Activated B cell treated with CpG ODN at 0.5 μM for 24 hours (primary cell): Measurements from ENCODE around the gene PLEKHA7. TPM values are rescaled to one million over a fixed set of nuclear protein-coding genes. Genes with fewer than 3 reads are reported as not detected.

Experiments used
- ATAC-seq: fragments of 200-7000 bp; cut with Tn5 transposase; one replicate; pipeline ENCODE4 v1.10.0; 2021; ENCODE audit warnings: low read depth, mild to moderate bottlenecking, moderate library complexity
- CTCF ChIA-PET: fragments of 350-600 bp; sonication (Branson Sonifier 250); formaldehyde crosslinking; loops from one replicate; lab custom pipeline; 2021; ENCODE audit warnings: antibody characterized with exemption; lab: Charles Lee
- POLR2A ChIA-PET: fragments of 350-600 bp; sonication (Branson Sonifier 250); formaldehyde crosslinking; loops from one replicate; lab custom pipeline; 2021; ENCODE audit warnings: antibody characterized with exemption; lab: Charles Lee
- DNase-seq: peaks from one replicate; pipeline ENCODE4 v3.0.0; 2022
- H3K27ac Mint-ChIP-seq: one replicate; pipeline ENCODE4 v1.8.0; 2020; ENCODE audit warnings: mixed read lengths
- H3K27me3 Mint-ChIP-seq: one replicate; pipeline ENCODE4 v1.8.0; 2021; ENCODE audit warnings: mixed read lengths
- H3K36me3 Mint-ChIP-seq: one replicate; pipeline ENCODE4 v1.8.0; 2021; ENCODE audit warnings: low read depth, mixed read lengths
- H3K4me1 Mint-ChIP-seq: one replicate; pipeline ENCODE4 v1.8.0; 2021; ENCODE audit warnings: mixed read lengths
- H3K4me3 Mint-ChIP-seq: one replicate; pipeline ENCODE4 v1.8.0; 2020; ENCODE audit warnings: mild to moderate bottlenecking, mixed read lengths
- H3K9me3 Mint-ChIP-seq: one replicate; pipeline ENCODE4 v1.8.0; 2020; ENCODE audit warnings: mixed read lengths
- intact Hi-C: fragments of 100-400 bp; cut with micrococcal nuclease; formaldehyde crosslinking; loops from one replicate; pipeline ENCODE4 v1.15.1; 2024
- total RNA-seq: library from RNA; stranded (reverse); gene quantifications from 2 replicates; pipeline ENCODE4 v1.2.3, GENCODE V29; 2022
- TF ChIP-seq, protein P1 (sequence below): fragments of 200-600 bp; IDR thresholded peaks from one replicate; pipeline ENCODE4 v1.8.0; 2022; ENCODE audit warnings: antibody characterized with exemption, mild to moderate bottlenecking

PLEKHA7 gene
- total RNA-seq, 1 donor from 2014 or later: 4.9 TPM

GRCh38 chr11:16942342-16942741 lies 71.9 kb downstream of the PLEKHA7 start:
- Mint-ChIP-seq H3K4me3 (no peak overlapping the region), H3K27me3 (no peaks in the 10 kb centered on the region), H3K9me3 (no peaks in the 10 kb centered on the region), H3K36me3 (no peaks in the 10 kb centered on the region), H3K4me1 (peaks cover 17% of the 10 kb centered on the region), H3K27ac (no peak overlapping the region)
- TF ChIP-seq, protein P1, sequence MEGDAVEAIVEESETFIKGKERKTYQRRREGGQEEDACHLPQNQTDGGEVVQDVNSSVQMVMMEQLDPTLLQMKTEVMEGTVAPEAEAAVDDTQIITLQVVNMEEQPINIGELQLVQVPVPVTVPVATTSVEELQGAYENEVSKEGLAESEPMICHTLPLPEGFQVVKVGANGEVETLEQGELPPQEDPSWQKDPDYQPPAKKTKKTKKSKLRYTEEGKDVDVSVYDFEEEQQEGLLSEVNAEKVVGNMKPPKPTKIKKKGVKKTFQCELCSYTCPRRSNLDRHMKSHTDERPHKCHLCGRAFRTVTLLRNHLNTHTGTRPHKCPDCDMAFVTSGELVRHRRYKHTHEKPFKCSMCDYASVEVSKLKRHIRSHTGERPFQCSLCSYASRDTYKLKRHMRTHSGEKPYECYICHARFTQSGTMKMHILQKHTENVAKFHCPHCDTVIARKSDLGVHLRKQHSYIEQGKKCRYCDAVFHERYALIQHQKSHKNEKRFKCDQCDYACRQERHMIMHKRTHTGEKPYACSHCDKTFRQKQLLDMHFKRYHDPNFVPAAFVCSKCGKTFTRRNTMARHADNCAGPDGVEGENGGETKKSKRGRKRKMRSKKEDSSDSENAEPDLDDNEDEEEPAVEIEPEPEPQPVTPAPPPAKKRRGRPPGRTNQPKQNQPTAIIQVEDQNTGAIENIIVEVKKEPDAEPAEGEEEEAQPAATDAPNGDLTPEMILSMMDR: no peak
- intact Hi-C loops: no loop called here
- no peak for DNase-seq
- ChIA-PET POLR2A (no interaction called here), CTCF (no interaction called here)
- no peak for ATAC-seq

GRCh38 chr11:16941935-16942334 lies 72.3 kb downstream of the PLEKHA7 start:
- Mint-ChIP-seq H3K36me3 (no peaks in the 10 kb centered on the region), H3K27me3 (no peaks in the 10 kb centered on the region), H3K4me3 (no peak overlapping the region), H3K9me3 (no peaks in the 10 kb centered on the region), H3K27ac (no peak overlapping the region), H3K4me1 (peaks cover 16% of the 10 kb centered on the region)
- intact Hi-C loops: no loop called here
- ChIA-PET CTCF (interaction anchor here (1.4 kb wide), 1 partner anchor 119 kb away, joined by 4 read pairs; no protein-coding TSS in a partner anchor), POLR2A (no interaction called here)
- ATAC-seq (no peak), DNase-seq (no peak)
- TF ChIP-seq, protein P1: no peak

DNA sequence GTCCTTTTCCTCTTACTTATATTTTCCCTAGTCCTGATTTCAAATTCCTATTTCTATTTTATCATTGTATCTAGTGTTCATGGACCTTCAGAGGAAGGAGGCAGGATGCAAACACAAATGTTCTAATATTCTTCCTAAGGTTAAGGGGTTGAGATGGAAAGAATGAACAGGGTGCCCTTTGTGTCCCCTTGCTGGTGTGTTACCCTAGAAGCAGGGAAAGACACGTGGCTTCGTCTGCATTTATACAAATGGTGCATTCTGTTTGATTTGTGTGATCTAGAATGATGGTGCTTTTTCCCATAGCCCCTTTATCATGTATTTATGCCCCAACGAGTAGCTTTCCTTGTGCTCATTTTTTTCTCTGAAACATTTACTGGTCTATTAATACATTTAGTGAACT lies 76.2 kb downstream of the PLEKHA7 start:
- Mint-ChIP-seq H3K27ac (no peak overlapping the region), H3K36me3 (no peaks in the 10 kb centered on the region), H3K4me1 (peaks cover 1% of the 10 kb centered on the region), H3K9me3 (no peaks in the 10 kb centered on the region), H3K27me3 (no peaks in the 10 kb centered on the region), H3K4me3 (no peak overlapping the region)
- no peak for ATAC-seq
- no peak for DNase-seq
- POLR2A ChIA-PET: no interaction called here
- intact Hi-C loops: no loop called here
- TF ChIP-seq, protein P1: no peak
- CTCF ChIA-PET: interaction anchor here (0.9 to 2.2 kb wide), 3 partner anchors 8 to 154 kb away, joined by 3 to 18 read pairs (median 4); no protein-coding TSS in a partner anchor

DNA sequence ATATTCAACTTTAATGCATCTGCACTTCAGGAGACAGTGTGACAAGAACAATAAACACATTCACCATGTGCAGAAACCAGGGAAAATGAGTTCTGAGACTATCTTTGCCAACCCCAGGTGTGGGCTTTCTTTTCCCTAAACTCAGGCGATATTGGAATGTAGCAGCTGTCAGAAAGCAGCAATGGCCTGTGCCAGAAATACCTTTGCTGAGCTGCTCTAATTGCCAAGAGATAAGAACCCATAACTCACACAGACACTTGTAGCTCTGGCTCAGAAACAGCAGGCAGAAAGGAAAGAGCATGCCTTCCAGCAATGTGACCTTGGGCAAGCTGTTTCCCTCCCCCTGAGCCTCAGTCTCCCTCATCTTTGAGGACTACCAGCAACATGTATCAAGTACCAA lies 77.6 kb downstream of the PLEKHA7 start:
- no peaks in the 10 kb centered on the region for H3K27me3 Mint-ChIP-seq
- DNase-seq: no peak
- H3K4me1 Mint-ChIP-seq: peaks cover 1% of the 10 kb centered on the region
- H3K27ac Mint-ChIP-seq: no peak overlapping the region
- no peaks in the 10 kb centered on the region for H3K9me3 Mint-ChIP-seq
- POLR2A ChIA-PET: no interaction called here
- no peaks in the 10 kb centered on the region for H3K36me3 Mint-ChIP-seq
- CTCF ChIA-PET: interaction anchor here (1.2 to 2.2 kb wide), 2 partner anchors 10 to 126 kb away, joined by 4 to 18 read pairs; no protein-coding TSS in a partner anchor
- ATAC-seq: no peak
- TF ChIP-seq, protein P1: no peak
- intact Hi-C loops: loop anchor here (1.0 kb wide), 3 partner anchors 10 to 127 kb away; no protein-coding TSS in a partner anchor
- H3K4me3 Mint-ChIP-seq: no peak overlapping the region

DNA sequence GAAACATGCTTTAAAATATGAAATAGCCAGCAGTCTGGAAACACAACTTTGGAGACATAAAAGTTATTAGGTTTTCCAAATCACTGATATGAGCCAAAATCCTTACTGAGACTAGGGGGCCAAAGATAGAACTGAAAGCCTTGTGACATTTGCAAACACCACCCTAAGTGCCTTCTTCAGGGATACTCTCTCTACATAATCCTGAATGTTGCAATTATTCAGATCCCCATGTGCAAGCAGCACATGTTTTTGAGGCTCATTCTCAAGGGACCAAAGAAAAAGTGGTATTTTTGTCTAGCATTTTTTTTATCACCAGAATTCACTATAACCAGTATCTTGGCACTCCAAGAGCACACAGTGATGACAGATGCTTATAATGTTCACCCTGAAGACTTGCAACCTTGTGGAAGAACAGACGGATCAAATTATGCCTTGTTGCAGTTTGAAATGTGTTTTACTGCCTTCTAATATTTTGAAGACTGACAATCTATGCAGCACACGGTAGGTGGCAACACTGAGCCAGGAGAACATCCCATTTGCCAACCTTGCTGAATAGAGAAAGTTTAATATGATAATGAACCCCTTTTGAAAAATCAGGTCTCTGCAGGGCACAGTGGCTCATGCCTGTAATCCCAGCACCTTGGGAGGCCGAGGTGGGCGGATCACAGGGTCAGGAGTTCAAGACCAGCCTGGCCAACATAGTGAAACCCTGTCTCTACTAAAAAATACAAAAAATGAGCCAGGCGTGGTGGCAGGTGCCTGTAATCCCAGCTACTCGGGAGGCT lies 78.5 kb downstream of the PLEKHA7 start:
- Mint-ChIP-seq H3K9me3 (no peaks in the 10 kb centered on the region), H3K4me1 (peaks cover 1% of the 10 kb centered on the region), H3K4me3 (no peak overlapping the region), H3K27me3 (no peaks in the 10 kb centered on the region), H3K27ac (no peak overlapping the region), H3K36me3 (no peaks in the 10 kb centered on the region)
- ATAC-seq (no peak), DNase-seq (no peak)
- TF ChIP-seq, protein P1: no peak
- ChIA-PET CTCF (no interaction called here), POLR2A (no interaction called here)
- intact Hi-C loops: loop anchor here (1.0 kb wide), 3 partner anchors 11 to 128 kb away; no protein-coding TSS in a partner anchor
